ENCODE measurements around the gene DACH1. TPM values are rescaled to one million over a fixed set of nuclear protein-coding genes. Genes with fewer than 3 reads are reported as not detected.
"Not testable (repeated sequence)": the region's sequence is repeated elsewhere in the genome, so short reads cannot be mapped to it uniquely, and the experiment has no call there.

Gene DACH1
- total RNA-seq, 1 donor from 2014 or later, result 8.1 TPM

- Histone ChIP-seq H3K4me1 (no peaks in the 10 kb centered on the region), H3K27ac (no peak overlapping the region), H3K4me3 (no peak overlapping the region), H3K36me3 (no peaks in the 10 kb centered on the region), H3K27me3 (ENCODE audit: low read depth) (no peaks in the 10 kb centered on the region), H3K9me3 (no peaks in the 10 kb centered on the region)
- no peak for TF ChIP-seq CTCF (IDR thresholded peaks at IDR 0.05)
- DNase-seq, result no peak
- no peak for ATAC-seq
- intact Hi-C loops (cut with DNase I), result no loop called here
Observed at GRCh38 chr13:71853725-71854124, 13.3 kb downstream of the DACH1 start.

- H3K4me3 ChIP-seq, result no peak overlapping the region
- TF ChIP-seq CTCF (IDR thresholded peaks at IDR 0.05), result no peak
Observed at GRCh38 chr13:71852736-71853135, 14.3 kb downstream of the DACH1 start.

GRCh38 chr13:71851498-71852409, 15.2 kb downstream of the DACH1 start:
- Histone ChIP-seq H3K4me3 (no peak overlapping the region), H3K9me3 (no peaks in the 10 kb centered on the region), H3K27ac (no peak overlapping the region), H3K36me3 (no peaks in the 10 kb centered on the region), H3K4me1 (no peaks in the 10 kb centered on the region), H3K27me3 (ENCODE audit: low read depth) (no peaks in the 10 kb centered on the region)
- intact Hi-C loops (cut with DNase I), result no loop called here
- TF ChIP-seq CTCF (IDR thresholded peaks at IDR 0.05), result no peak
- no peak for ATAC-seq
- DNase-seq, result no peak

More at GRCh38 chr13:71852736-71853135, 14.3 kb downstream of the DACH1 start:
- no peaks in the 10 kb centered on the region for H3K4me1 ChIP-seq
- intact Hi-C loops (cut with DNase I), result no loop called here
- H3K27ac ChIP-seq, result no peak overlapping the region
- H3K9me3 ChIP-seq, result no peaks in the 10 kb centered on the region
- ATAC-seq (no peak), DNase-seq (no peak)
- no peaks in the 10 kb centered on the region for H3K36me3 ChIP-seq
- H3K27me3 ChIP-seq (ENCODE audit: low read depth), result no peaks in the 10 kb centered on the region

GRCh38 chr13:71842003-71842402, 25.0 kb downstream of the DACH1 start:
- no peaks in the 10 kb centered on the region for H3K4me1 ChIP-seq
- no peaks in the 10 kb centered on the region for H3K36me3 ChIP-seq
- no peak overlapping the region for H3K27ac ChIP-seq
- H3K4me3 ChIP-seq, result no peak overlapping the region
- no peaks in the 10 kb centered on the region for H3K27me3 ChIP-seq (ENCODE audit: low read depth)
- ATAC-seq, result no peak
- no peak for TF ChIP-seq CTCF (IDR thresholded peaks at IDR 0.05)
- DNase-seq, result no peak
- H3K9me3 ChIP-seq, result no peaks in the 10 kb centered on the region
- intact Hi-C loops (cut with DNase I), result no loop called here

GRCh38 chr13:71838842-71839241, 28.2 kb downstream of the DACH1 start:
- intact Hi-C loops (cut with DNase I), result no loop called here
- Histone ChIP-seq H3K27ac (no peak overlapping the region), H3K9me3 (no peaks in the 10 kb centered on the region), H3K4me3 (no peak overlapping the region), H3K36me3 (no peaks in the 10 kb centered on the region), H3K4me1 (no peaks in the 10 kb centered on the region), H3K27me3 (ENCODE audit: low read depth) (no peaks in the 10 kb centered on the region)
- DNase-seq, result no peak
- no peak for TF ChIP-seq CTCF (IDR thresholded peaks at IDR 0.05)
- no peak for ATAC-seq

- DNase-seq; ATAC-seq; intact Hi-C loops (cut with DNase I); H3K9me3 ChIP-seq; H3K4me3 ChIP-seq; H3K36me3 ChIP-seq; H3K4me1 ChIP-seq; H3K27me3 ChIP-seq (ENCODE audit: low read depth); H3K27ac ChIP-seq: not testable (repeated sequence)
Observed at GRCh38 chr13:71837582-71837981, 29.4 kb downstream of the DACH1 start.
